NCI-H82 treated with DMSO at 0.1 percent for 48 hours (cell line): ENCODE measurements around the gene IRF6.
A peak's percentile ranks its signal among the peaks of the same experiment; 100 is the strongest.
"Not testable (repeated sequence)": the region's sequence is repeated elsewhere in the genome, so short reads cannot be mapped to it uniquely, and the experiment has no call there.

Experiments
- DNase-seq: peaks from one replicate; lab custom pipeline; 2025; ENCODE audit not compliant: unreplicated experiment; lab: John Stamatoyannopoulos, UW

The IRF6 gene

DNA sequence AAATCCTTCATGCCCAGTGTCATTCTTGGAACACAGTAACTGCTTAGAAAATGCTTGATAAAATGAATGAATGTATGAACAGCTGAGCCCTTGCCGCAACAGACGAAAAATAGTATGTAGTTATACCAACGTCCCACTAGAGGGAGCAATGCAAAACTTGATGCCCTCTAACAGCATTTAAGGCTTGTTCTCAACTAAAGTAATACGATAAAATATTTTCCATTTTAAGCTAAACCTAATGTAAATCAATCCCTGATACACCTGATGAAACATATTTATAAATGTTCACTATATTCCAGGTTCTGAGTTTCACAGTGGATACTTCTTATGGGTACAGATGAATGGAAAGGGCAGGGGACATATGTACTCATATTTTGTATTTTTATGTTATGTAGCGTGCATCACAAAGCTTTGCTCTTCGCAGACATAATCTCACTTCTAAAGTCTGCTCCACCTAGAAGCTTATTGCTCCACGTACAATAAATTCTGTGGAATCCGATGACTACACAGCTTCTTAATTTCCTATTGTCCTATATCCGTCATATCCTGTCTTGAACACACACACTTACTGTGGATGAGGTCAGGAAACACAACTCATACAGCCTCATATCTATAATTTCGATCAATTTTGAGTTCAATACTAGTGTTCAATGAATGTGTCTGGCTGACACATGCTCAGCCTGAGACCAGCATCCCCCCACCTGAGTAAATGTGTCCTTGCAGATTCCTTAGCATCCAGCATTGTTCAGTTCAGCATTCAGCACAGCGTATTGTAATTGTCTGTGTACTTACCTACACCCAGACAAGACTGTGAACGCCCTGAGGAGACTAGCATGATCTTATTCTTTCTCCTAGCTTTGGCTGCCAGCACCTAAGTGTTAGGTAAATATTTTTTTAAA is 17.4 kb upstream of the IRF6 start:
- DNase-seq = peak; percentile 42

DNA sequence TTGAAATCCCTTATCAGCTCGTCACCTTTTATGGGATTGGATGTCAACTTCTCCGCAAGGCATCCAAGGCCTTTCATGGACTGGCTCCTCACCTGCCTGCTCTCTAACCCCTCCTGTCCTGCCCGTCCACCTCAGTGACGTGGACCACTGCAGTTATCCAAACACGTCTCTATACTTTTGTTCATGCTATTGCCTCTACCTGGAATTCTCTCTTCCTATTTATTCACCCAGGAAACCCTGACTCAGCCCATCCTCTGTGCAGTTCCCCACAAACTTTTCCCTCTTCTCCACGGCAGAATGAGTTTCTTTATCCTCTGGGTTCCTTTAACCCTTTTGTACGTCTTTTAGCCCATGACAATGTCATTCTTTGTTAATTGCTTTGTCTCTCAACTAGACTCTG is 16.8 kb upstream of the IRF6 start:
- DNase-seq = no peak

DNA sequence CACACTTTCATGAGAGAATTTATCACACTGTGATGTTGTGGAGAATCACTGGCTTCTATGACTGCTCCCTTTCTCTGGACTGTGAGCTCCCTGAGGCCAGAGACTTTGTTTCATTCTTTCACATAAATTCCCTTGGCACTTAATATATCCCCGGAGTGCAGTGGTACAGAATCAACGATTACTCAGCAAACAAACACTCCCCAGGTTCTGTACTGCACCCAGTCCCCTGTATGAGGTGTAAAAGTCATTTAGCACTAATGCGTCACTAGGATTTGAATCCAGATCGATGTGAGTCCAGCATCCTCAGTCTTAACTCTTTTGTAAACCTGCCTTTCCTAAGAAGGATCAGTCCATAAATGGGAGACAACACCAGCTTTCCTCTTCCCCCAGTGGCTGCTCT is 15.0 kb upstream of the IRF6 start:
- no peak for DNase-seq

DNA sequence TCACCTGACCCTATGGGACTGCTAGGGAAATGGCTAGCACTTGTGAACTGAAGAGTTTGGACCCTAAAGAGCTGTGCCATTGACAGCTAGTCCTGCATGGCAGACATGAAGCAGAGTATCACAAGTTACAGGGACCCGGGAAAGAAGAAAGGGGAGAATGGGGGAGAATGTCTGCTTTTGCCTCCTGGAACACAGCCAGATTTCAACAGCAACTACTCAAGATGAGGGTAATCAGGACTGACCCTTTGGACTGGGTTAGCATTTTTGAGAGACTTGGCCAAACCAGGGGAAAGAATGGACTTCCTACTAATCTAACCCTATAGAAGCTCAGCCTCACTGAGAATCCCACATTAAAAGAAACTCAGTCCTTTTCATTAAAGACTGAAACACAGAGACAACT is 13.1 kb upstream of the IRF6 start:
- no peak for DNase-seq

DNA sequence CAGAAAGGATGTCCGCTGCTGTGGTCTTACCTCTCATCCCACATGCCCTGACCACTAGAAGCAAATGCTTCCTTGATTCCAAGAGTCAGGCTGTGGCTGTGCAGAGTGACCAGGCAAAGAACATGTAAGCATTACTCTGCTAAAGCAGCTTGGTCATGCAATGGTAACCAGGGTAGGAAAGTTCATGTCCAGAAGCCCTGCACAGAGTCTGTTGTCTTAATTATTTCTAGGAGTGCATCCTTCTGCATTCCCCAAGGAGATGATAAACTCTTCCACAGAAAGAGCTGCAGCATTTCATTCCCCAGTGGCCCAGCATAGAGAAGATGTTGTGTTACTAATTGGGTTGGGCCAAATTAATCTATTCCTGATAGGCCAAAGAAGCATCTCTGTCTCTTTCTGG is 11.7 kb upstream of the IRF6 start:
- DNase-seq = no peak

DNA sequence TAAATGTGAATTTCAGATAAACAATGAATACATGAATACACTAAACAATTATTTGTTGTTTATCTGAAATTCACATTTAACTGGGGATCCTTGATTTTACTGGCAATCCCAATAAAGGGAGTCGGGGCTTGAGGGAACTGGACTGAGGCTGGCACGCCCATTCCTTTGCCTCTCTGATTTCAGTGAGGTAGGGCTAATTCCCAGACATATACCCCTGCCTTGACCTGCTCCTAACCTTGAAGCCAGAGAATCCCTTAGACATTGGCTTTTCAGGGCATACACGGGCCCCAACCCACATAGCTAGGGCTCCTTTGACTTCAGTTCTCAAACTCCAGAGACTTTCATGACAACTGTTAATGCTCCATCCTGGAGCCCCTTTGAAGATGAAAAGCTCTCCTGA is 11.0 kb upstream of the IRF6 start:
- DNase-seq = no peak

DNA sequence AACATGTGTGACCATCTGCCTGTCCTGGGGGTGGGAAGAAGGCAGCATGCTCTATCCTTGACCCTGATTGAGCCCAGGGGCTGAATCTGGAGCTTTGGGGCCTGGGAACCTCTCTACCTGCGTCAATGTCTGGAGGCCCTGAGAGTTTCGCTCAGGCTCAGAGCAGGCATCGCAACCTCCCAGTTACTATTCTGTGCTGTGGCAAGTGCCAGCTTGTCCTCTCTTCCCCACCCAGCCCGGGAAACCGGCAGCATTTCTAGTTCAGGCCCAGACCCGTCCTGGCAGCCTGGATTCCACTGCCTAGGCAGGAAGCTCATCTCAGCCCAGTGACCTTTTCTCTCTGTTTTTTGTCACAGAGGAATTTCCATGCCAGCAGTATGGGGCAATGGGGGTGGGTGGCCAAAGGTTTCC is 10.0 kb upstream of the IRF6 start:
- DNase-seq = no peak

DNA sequence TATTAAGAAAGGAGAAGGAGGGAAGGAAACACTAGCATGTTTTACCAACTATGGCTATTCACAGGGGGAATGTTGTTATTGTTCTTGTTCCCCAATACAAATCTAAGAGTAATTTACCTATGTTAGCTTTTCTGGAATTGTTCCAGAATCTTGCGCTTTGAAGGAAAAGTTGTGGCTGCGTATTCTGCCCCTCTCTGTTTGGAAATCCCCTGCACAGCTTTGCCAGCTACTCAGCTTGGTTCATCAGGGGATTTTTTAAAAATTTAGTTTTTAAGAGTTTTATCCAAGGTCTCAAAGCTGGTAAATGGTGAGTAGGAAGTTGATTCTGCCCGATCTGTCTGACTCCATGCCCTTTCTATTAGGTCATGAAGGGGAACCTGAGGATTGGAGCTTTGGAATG is 9.5 kb upstream of the IRF6 start:
- DNase-seq = no peak

DNA sequence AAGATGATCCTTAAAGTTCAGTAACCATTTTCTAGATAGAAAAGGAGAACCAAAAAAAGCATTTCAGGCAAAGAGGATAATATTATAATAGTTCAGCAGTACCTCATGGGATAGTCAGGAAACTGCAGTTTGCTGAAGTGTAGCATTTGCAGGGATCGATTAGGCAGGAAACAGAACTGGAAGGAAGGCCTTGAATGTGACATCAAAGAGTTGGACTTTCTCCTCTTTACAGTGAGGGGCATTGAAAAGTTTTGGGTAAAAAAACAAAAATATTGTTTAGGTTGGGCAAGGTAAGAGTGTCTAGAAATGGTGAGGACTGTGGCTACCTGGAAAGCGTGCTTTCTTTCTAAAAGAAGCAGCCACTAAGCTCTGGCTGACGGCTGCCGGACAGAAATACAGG is 8.0 kb upstream of the IRF6 start:
- no peak for DNase-seq

DNA sequence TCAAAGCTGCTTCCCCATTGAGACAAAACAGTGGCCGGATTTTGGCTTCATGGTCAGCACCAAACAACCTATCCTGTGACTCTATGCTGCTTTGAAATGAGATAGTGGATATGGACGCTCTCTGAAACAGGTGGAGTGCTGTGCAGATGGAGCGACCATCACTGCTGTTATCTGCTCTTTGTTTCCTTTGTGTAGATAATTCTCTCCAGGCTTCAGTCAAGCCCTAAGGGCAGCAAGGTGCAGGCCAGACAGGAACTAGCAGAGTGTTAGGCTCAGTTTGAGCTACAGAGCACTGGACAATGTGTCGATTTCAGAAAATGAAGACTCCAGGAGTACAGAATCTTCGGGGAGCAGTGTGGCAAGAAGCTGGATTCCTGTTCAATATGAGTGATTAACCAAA is 4.8 kb upstream of the IRF6 start:
- no peak for DNase-seq

DNA sequence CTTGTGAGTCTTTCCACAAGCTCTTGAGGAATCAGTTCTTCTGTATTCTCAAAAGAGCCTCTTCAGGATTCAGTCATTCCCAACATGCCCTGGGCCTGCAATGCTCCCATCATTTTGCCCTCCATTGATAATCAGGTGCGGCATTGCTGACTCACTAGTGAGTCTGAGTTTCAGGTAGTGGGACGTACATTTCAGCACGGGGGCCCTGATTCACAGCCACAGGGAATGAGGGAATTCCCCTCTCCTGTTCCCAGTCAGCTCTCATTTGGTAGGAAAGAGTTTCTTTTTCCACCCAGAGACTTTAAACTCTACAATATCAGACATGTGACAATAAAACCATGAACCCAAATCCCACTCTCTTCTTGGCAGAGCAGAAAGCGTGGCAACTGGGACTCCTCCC is 3.7 kb upstream of the IRF6 start:
- no peak for DNase-seq

DNA sequence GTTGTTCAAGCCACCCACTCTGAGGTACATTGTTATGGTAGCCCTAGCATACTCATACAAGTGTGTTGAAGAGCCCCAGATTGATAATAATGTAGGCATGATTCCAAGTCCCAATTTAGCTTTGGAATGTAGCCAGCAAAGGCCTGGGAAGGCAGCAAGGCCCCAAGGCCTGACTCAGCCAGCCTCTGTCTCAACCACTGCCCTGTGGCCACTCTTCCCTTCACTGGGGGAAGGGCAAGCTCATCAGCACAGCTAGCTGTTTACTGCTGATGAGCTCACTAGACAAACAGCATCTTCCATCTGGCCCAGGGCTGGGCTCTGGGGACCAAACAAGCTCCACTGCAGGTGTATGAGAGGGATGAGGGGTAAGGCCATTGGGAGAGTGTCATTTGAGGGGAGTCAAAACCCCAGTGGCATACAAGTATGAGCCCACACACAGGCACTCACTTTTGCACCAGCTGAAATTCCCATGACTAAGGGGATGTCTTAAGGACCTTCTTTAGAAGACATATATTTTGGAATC is 2.2 kb upstream of the IRF6 start:
- no peak for DNase-seq

DNA sequence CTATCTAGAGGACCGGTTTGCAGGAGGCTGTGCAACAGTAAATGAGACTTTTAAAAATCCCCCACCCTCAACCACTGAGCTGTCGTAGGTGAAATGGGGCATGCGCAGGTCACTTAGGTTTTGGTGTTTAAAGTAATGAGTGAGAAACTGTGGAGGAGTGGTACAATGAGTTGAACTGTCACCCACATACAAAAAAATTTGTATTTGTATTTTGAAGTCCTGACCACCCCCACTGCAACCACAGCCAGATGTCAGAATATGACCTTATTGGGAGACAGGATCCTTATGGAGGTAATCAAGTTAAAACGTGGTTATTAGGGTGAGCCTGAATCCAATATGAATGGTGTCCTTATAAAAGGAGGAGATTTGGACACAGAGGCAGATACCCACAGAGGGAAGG is 1.6 kb upstream of the IRF6 start:
- no peak for DNase-seq

DNA sequence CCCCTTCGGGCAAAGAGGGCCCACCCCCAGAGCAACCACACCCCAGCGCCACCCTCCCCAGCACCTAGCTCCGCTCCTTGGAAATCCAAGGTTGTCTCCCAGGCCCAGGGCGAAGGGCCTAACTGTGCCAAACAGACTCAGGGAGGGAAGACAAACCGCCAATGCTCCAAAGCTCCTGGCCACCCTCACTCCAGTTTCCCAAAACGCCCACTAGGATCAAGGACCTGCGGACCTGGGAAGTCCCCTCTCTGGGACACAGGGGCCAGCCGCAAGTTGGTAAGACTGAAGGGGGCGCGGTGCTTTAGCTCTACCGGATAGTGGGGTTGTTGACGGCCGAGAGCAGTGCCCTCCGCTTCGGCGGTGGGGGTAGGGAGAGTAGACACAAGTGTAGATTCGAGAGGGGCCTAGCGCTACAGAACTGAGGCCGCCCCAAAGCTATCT is 581 bp downstream of the IRF6 start:
- DNase-seq = no peak

DNA sequence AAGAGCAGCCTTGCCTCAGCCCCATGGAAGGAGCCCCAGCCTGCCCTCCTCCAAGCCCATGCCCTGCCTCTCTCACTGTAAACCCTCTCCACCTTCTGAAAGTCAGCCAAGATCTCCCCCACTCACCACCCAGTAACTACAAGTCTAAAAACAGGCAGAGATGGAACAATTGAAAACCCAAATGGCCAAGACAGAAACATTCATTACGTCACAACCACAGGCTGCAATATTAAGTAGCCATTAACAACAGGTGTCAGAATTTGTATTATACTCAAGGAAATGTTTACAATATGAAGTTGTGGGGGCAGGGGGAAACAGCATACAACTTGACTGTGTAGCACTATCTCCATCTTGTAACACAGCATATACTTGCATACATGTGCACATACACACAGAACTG is 2.4 kb downstream of the IRF6 start:
- no peak for DNase-seq

DNA sequence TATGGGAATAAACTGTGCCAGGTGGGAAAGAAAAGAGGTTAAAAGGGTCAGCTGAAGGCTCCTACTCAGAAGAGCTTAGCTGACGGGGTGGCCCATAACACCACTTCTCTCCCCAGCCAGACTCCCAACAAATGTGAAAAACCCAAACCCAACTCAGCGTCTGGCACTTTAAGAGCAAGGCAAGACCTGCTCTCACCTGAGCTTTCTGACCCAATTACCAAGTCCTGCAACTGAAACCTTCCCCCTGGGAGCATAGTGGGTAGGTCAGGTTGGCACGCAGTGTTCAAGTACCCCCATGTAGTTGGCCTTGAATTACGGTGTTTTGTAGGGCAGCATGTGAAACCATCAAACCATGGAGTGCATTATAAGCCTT is 3.2 kb downstream of the IRF6 start:
- DNase-seq = no peak

DNA sequence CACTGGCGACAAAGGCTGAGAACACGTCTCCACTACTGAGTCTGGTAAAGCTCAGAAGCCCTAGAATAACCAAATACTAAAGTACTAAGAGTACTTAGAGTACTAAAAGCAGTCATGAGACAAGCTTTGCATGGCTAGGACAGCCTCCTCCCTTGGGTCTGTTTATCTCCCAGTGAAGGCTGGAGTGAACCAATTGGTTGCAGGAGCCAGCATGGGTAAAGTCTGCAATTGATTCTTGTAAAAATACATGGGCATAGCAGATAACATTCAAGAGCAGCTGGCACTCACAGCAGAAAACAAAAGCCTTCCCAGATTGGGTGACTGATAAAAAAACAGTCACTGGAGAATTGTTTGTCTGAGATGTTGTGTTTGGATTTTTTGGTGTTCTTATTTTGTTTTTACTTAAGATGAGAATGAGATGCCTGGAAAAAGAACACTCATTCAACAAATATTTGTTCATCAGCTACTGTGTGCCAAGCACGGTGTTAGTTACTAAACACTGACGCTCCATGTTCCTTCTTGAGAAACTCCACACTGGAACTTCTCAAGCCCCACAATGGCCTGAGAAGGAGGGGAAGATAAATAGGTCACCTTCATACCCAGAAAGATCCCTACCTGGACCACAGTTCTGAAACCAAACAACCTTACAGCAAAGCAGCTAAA is 3.7 kb downstream of the IRF6 start:
- no peak for DNase-seq

DNA sequence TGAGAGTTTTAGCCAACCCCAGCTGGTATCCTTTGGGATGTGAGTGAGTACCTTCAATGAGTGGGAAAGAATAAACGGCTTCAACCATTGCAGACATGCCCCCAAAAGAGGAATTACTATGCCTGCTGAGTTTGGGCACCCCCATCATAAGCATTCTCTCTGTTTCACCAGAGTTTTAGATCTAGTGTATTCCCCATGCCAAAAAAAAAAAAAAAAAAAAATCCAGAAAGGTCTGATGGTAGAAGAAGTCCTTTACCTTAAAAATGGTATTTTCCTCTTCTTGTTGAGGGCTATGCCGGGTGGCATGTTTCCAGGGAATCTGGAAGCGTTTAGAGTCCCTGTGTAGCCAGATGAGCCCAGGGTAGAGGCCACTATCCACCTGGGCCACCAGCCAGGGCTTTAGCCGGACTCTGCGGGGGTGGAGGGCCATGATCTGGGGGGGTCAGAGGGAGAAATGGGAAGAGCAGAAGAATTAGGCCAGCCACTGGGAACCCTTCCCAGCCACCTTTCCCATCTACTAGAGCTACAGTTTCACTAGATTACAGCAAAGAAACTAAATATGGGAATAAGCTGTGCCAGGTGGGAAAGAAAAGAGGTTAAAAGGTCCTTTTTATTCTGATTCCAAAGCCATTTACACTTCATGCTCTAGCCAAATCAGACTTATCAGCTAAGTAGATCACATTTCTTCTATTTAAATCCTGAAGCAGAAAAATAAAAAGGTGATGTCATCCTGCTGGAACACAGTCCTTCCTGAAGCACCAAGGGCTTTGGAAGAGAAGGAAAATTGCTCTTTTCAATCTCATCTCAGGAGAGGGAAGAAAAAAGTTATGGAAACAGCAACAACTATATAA is 4.7 kb downstream of the IRF6 start:
- no peak for DNase-seq

DNA sequence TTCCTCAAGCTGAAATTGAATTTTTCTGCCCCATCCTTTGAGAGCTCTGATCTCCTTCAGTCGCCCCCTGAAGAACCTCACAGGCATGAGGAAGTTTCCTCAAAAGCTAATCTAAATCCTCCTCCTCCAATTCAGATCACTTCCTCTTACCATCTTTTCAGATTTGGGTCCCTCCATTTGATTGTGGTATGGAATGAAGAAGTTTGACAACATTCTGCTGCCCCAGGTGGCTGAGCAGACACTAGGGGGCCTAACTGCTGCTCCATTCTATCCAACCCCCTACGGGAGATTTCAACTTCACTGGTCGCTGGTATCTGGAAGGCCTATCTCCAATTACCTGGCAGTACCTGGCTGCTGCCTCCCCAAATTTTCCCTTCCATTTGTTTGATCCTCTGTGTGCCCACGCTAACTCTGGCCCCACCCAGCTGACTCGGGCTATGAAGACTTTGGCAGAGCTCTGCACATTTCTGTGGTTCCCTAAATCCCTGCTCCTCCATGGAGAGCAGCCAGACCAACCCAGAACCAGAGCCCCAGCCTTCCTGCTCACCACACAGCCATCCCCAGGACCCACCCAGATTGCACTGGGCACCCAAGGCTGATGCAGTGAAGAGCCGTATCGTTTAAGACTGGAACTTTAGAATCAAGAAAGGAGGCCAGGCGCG is 7.8 kb downstream of the IRF6 start:
- no peak for DNase-seq

DNA sequence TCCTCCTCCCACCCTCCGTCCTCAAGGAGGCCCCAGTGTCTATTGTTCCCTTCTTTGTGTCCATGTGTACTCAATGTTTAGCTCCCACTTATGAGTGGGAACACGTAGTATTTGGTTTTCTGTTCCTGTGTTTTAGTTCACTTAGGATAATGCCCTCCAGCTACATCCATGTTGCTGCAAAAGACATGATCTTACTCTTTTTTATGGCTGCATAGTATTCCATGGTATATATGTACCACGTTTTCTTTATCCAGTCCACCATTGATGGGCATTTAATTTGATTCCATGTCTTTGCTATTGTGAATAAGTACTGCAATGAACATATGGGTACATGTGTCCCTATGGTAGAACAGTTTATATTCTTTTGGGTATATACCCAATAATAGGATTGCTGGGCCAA is 12.2 kb downstream of the IRF6 start:
- not testable (repeated sequence) for DNase-seq

DNA sequence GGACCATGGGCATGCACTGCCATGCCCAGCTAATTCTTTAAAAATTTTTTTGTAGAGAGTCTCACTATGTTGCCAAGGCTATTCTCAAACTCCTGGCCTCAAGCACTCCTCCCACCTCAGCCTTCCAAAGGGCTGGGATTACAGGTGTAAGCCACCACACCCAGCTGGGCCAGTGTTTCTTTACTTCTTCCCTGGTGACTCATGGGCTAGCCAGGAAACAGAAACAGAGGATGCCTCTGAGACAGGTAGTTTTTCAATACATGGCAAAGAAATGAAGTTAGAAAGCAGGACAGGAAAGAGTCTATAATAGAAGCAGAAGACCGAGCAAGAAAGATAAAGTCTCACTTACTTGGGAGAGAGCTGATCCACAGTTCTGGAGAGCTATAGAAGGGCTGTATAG is 14.0 kb downstream of the IRF6 start:
- no peak for DNase-seq
